HG02870 (cell line): Measurements from ENCODE around the gene HOGA1.

Source experiments
- ATAC-seq: cut with Tn5 transposase; IDR thresholded peaks from one replicate; pipeline ENCODE4 v1.9.1; 2021; ENCODE audit warnings: mild to moderate bottlenecking, moderate library complexity; ENCODE audit not compliant: unreplicated experiment

HOGA1 gene

GRCh38 chr10:97578171-97578844 lies 5.9 kb upstream of the HOGA1 start:
- no peak for ATAC-seq

- no peak for ATAC-seq
Measured at GRCh38 chr10:97580421-97581367, 3.5 kb upstream of the HOGA1 start.

- ATAC-seq = no peak
Measured at GRCh38 chr10:97582169-97582568, 2.0 kb upstream of the HOGA1 start.

- no peak for ATAC-seq
Measured at GRCh38 chr10:97583476-97583875, 713 bp upstream of the HOGA1 start.

GRCh38 chr10:97584798-97585438 lies 729 bp downstream of the HOGA1 start:
- no peak for ATAC-seq

- no peak for ATAC-seq
Measured at GRCh38 chr10:97585439-97585811, 1.2 kb downstream of the HOGA1 start.

GRCh38 chr10:97587183-97587582 lies 3.0 kb downstream of the HOGA1 start:
- ATAC-seq = no peak

- no peak for ATAC-seq
Measured at GRCh38 chr10:97589479-97589878, 5.3 kb downstream of the HOGA1 start, which contains the start of gene C10orf62. TSS of gene C10orf62 (plus strand) at chr10:97589721. CDS start at chr10:97589898, 177 bp downstream.

- no peak for ATAC-seq
Measured at GRCh38 chr10:97590082-97590747, 6.0 kb downstream of the HOGA1 start.

GRCh38 chr10:97590748-97591495 lies 6.7 kb downstream of the HOGA1 start:
- no peak for ATAC-seq

GRCh38 chr10:97593421-97593820 lies 9.2 kb downstream of the HOGA1 start:
- no peak for ATAC-seq

GRCh38 chr10:97596101-97597082 lies 12.2 kb downstream of the HOGA1 start:
- no peak for ATAC-seq

- no peak for ATAC-seq
Measured at GRCh38 chr10:97597778-97598177, 13.6 kb downstream of the HOGA1 start.

GRCh38 chr10:97598407-97599271 lies 14.4 kb downstream of the HOGA1 start:
- no peak for ATAC-seq

- no peak for ATAC-seq
Measured at GRCh38 chr10:97599272-97599619, 15.1 kb downstream of the HOGA1 start.

- ATAC-seq = no peak
Measured at GRCh38 chr10:97600616-97601015, 16.4 kb downstream of the HOGA1 start.

GRCh38 chr10:97601268-97602215 lies 17.4 kb downstream of the HOGA1 start:
- ATAC-seq = no peak
